ENCODE data around the gene MS4A6A.

GRCh38 chr11:60127311-60127811, 55.5 kb downstream of the MS4A6A start:
- no peak for TF ChIP-seq POLR2AphosphoS5 (IDR thresholded peaks at IDR 0.05; ENCODE audit: low read depth, low read length)
- TF ChIP-seq, protein P1, sequence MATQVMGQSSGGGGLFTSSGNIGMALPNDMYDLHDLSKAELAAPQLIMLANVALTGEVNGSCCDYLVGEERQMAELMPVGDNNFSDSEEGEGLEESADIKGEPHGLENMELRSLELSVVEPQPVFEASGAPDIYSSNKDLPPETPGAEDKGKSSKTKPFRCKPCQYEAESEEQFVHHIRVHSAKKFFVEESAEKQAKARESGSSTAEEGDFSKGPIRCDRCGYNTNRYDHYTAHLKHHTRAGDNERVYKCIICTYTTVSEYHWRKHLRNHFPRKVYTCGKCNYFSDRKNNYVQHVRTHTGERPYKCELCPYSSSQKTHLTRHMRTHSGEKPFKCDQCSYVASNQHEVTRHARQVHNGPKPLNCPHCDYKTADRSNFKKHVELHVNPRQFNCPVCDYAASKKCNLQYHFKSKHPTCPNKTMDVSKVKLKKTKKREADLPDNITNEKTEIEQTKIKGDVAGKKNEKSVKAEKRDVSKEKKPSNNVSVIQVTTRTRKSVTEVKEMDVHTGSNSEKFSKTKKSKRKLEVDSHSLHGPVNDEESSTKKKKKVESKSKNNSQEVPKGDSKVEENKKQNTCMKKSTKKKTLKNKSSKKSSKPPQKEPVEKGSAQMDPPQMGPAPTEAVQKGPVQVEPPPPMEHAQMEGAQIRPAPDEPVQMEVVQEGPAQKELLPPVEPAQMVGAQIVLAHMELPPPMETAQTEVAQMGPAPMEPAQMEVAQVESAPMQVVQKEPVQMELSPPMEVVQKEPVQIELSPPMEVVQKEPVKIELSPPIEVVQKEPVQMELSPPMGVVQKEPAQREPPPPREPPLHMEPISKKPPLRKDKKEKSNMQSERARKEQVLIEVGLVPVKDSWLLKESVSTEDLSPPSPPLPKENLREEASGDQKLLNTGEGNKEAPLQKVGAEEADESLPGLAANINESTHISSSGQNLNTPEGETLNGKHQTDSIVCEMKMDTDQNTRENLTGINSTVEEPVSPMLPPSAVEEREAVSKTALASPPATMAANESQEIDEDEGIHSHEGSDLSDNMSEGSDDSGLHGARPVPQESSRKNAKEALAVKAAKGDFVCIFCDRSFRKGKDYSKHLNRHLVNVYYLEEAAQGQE (IDR thresholded peaks at IDR 0.05; ENCODE audit: insufficient read depth in 1 of 2, low read depth in 2 of 2, low read length in 2 of 2), result no peak
